GM23248 (cell line): Measurements from ENCODE around the gene CGREF1.
"Not testable (repeated sequence)": the region's sequence is repeated elsewhere in the genome, so short reads cannot be mapped to it uniquely, and the experiment has no call there.

Source experiments
- EZH2 ChIP-seq: fragments of 200-600 bp; sonication (generic); IDR thresholded peaks from 2 replicates; pipeline ENCODE4 v1.6.1; 2018; ENCODE audit warnings: antibody characterized with exemption, mild to moderate bottlenecking; ENCODE audit not compliant: insufficient read depth, poor library complexity, severe bottlenecking
- EZH2phosphoT487 ChIP-seq: fragments of 200-600 bp; sonication (generic); IDR thresholded peaks from 2 replicates; pipeline ENCODE4 v1.6.1; 2018; ENCODE audit warnings: antibody characterized with exemption, moderate library complexity, mild to moderate bottlenecking, low read depth; ENCODE audit not compliant: insufficient read depth

DNA sequence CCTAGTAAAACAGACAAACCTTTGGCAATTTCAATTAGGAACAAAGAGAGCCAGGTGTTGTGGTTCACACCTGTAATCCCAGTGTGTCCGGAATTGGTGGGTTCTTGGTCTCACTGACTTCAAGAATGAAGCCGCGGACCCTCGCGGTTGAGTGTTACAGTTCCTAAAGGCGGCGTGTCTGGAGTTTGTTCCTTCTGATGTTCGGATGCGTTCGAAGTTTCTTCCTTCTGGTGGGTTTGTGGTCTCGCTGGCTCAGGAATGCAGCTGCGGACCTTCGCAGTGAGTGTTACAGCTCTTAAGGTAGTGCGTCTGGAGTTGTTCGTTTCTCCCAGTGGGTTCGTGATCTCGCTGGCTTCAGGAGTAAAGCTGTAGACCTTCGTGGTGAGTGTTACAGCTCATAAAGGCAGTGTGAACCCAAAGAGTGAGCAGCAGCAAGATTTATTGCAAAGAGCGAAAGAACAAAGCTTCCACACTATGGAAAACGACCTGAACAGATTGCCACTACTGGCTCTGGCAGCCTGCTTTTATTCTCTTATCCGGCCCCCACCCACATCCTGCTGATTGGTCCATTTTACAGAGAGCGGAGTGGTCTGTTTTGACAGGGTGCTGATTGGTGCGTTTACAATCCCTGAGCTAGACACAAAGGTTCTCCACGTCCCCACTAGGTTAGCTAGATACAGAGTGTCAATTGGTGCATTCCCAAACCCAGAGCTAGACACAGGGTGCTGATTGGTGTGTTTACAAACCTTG is 8.2 kb downstream of the CGREF1 start:
- not testable (repeated sequence) for TF ChIP-seq EZH2, EZH2phosphoT487
